ENCODE data around the gene FOXP1. TPM values are rescaled to one million over a fixed set of nuclear protein-coding genes. Genes with fewer than 3 reads are reported as not detected.

The FOXP1 gene
- polyA plus RNA-seq, 1 experiment = 56.6 TPM

GRCh38 chr3:71520161-71521020, 63.1 kb downstream of the FOXP1 start:
- TF ChIP-seq CTCF (IDR thresholded peaks at IDR 0.05; ENCODE audit: low read depth, low read length) = no peak
- CTCF ChIA-PET = no interaction called here
- Histone ChIP-seq H3K4me3 (ENCODE audit: low read depth, low read length) (no peak overlapping the region), H3K9me3 (ENCODE audit: control insufficient read depth, insufficient read depth, low read length) (no peaks in the 10 kb centered on the region), H3K27me3 (ENCODE audit: control insufficient read depth, insufficient read depth, low read length) (no peaks in the 10 kb centered on the region), H3K27ac (ENCODE audit: low read depth, low read length) (no peak overlapping the region)
- POLR2A ChIA-PET = no interaction called here
- DNase-seq (ENCODE audit: low read depth, low spot score) = no peak

GRCh38 chr3:71518089-71518488, 65.4 kb downstream of the FOXP1 start:
- no peak for DNase-seq (ENCODE audit: low read depth, low spot score)
- Histone ChIP-seq H3K27me3 (ENCODE audit: control insufficient read depth, insufficient read depth, low read length) (no peaks in the 10 kb centered on the region), H3K4me3 (ENCODE audit: low read depth, low read length) (no peak overlapping the region), H3K9me3 (ENCODE audit: control insufficient read depth, insufficient read depth, low read length) (no peaks in the 10 kb centered on the region), H3K27ac (ENCODE audit: low read depth, low read length) (no peak overlapping the region)
- ChIA-PET POLR2A (no interaction called here), CTCF (no interaction called here)
- no peak for TF ChIP-seq CTCF (IDR thresholded peaks at IDR 0.05; ENCODE audit: low read depth, low read length)

GRCh38 chr3:71517271-71517791, 66.2 kb downstream of the FOXP1 start:
- Histone ChIP-seq H3K9me3 (ENCODE audit: control insufficient read depth, insufficient read depth, low read length) (no peaks in the 10 kb centered on the region), H3K27ac (ENCODE audit: low read depth, low read length) (no peak overlapping the region), H3K4me3 (ENCODE audit: low read depth, low read length) (no peak overlapping the region), H3K27me3 (ENCODE audit: control insufficient read depth, insufficient read depth, low read length) (no peaks in the 10 kb centered on the region)
- no peak for DNase-seq (ENCODE audit: low read depth, low spot score)
- CTCF ChIA-PET = interaction anchor here (1.0 kb wide), 1 partner anchor 65 kb away, joined by 3 read pairs; no protein-coding TSS in a partner anchor
- no peak for TF ChIP-seq CTCF (IDR thresholded peaks at IDR 0.05; ENCODE audit: low read depth, low read length)
- POLR2A ChIA-PET = no interaction called here

- TF ChIP-seq CTCF (IDR thresholded peaks at IDR 0.05; ENCODE audit: low read depth, low read length) = no peak
- H3K27me3 ChIP-seq (ENCODE audit: control insufficient read depth, insufficient read depth, low read length) = no peaks in the 10 kb centered on the region
- no peak overlapping the region for H3K4me3 ChIP-seq (ENCODE audit: low read depth, low read length)
These were observed 67.7 kb downstream of the FOXP1 start for GRCh38 chr3:71515636-71516365.

More at GRCh38 chr3:71515636-71516365, 67.7 kb downstream of the FOXP1 start:
- no peak overlapping the region for H3K27ac ChIP-seq (ENCODE audit: low read depth, low read length)
- CTCF ChIA-PET = interaction anchor here (0.9 to 1.6 kb wide), 2 partner anchors 70 to 166 kb away, joined by 3 to 4 read pairs; no protein-coding TSS in a partner anchor
- DNase-seq (ENCODE audit: low read depth, low spot score) = no peak
- POLR2A ChIA-PET = interaction anchor here (0.6 to 0.8 kb wide), 2 partner anchors 12 to 347 kb away, joined by 3 to 4 read pairs; no protein-coding TSS in a partner anchor
- no peaks in the 10 kb centered on the region for H3K9me3 ChIP-seq (ENCODE audit: control insufficient read depth, insufficient read depth, low read length)

Measured in AG04450 (cell line).